Neural cell (in vitro differentiated cells): Measurements from ENCODE around the gene NKAIN4.

Source experiments
- CTCF ChIP-seq: fragments of 450-650 bp; IDR thresholded peaks from 2 replicates; pipeline ENCODE4 v1.5.1; 2014; ENCODE audit warnings: antibody characterized with exemption, mild to moderate bottlenecking, moderate library complexity; ENCODE audit not compliant: poor library complexity, severe bottlenecking
- EP300 ChIP-seq: fragments of 450-650 bp; conservative IDR thresholded peaks from 2 replicates; pipeline ENCODE4 v1.6.1; 2014; ENCODE audit warnings: antibody characterized with exemption, mild to moderate bottlenecking, moderate library complexity; ENCODE audit not compliant: poor library complexity, severe bottlenecking
- EZH2 ChIP-seq: fragments of 200-600, 300-800 bp; shearing (Covaris generic), sonication (generic); IDR thresholded peaks from 2 replicates; pipeline ENCODE4 v1.6.1; 2014; ENCODE audit warnings: antibody characterized with exemption, low read length, borderline replicate concordance, mild to moderate bottlenecking; ENCODE audit not compliant: insufficient read depth, poor library complexity, severe bottlenecking
- POLR2AphosphoS5 ChIP-seq: IDR thresholded peaks from 2 replicates; pipeline ENCODE4 v1.6.1; 2012
- TF ChIP-seq, protein P1 (sequence below): IDR thresholded peaks from 2 replicates; pipeline ENCODE4 v1.6.1; 2012; ENCODE audit warnings: borderline replicate concordance

DNA sequence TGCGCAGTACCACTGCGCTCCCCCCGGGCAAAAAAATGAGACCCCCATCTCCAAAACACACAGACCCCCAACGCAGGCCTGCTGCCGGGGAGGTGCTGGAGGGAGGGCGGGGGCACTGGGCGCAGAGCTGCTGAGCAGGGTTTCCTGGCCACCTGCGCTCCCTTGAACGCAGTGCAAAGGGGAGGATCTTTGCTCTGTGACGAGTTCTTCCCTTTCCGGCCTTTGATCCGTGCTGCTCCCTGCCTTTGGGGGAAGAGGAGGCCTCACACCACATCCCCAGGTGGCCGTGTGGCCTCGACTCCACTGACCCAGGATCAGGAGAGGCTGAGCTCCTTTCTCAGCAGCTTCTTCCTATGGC is 29.8 kb upstream of the NKAIN4 start:
- TF ChIP-seq EP300 (no peak), POLR2AphosphoS5 (no peak), CTCF (no peak), EZH2 (no peak)
- TF ChIP-seq, protein P1, sequence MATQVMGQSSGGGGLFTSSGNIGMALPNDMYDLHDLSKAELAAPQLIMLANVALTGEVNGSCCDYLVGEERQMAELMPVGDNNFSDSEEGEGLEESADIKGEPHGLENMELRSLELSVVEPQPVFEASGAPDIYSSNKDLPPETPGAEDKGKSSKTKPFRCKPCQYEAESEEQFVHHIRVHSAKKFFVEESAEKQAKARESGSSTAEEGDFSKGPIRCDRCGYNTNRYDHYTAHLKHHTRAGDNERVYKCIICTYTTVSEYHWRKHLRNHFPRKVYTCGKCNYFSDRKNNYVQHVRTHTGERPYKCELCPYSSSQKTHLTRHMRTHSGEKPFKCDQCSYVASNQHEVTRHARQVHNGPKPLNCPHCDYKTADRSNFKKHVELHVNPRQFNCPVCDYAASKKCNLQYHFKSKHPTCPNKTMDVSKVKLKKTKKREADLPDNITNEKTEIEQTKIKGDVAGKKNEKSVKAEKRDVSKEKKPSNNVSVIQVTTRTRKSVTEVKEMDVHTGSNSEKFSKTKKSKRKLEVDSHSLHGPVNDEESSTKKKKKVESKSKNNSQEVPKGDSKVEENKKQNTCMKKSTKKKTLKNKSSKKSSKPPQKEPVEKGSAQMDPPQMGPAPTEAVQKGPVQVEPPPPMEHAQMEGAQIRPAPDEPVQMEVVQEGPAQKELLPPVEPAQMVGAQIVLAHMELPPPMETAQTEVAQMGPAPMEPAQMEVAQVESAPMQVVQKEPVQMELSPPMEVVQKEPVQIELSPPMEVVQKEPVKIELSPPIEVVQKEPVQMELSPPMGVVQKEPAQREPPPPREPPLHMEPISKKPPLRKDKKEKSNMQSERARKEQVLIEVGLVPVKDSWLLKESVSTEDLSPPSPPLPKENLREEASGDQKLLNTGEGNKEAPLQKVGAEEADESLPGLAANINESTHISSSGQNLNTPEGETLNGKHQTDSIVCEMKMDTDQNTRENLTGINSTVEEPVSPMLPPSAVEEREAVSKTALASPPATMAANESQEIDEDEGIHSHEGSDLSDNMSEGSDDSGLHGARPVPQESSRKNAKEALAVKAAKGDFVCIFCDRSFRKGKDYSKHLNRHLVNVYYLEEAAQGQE = no peak
